HCT116 (cell line): ENCODE measurements around the gene PRR7. TPM values are rescaled to one million over a fixed set of nuclear protein-coding genes. Genes with fewer than 3 reads are reported as not detected.

Source experiments
- ATAC-seq: fragments of 200-7000 bp; cut with Tn5 transposase; 2 replicates; pipeline ENCODE4 v1.9.1; 2020; ENCODE audit warnings: mild to moderate bottlenecking, moderate library complexity
- BruUV-seq: library from RNA; stranded (reverse); fragments of 400-500 nt; replicated peaks from 2 replicates; lab custom pipeline; 2021; lab: Mats Ljungman, UMichigan
- CTCF ChIA-PET: fragments of 300-600 bp; sonication (Branson Sonifier 250); formaldehyde crosslinking; loops from one replicate; lab custom pipeline; 2021; ENCODE audit warnings: antibody characterized with exemption; lab: Charles Lee
- POLR2A ChIA-PET: fragments of 300-600, 350-600 bp; sonication (Branson Sonifier 250); formaldehyde crosslinking; loops from one replicate; lab custom pipeline; 2021; ENCODE audit warnings: antibody characterized with exemption; lab: Charles Lee
- RAD21 ChIA-PET, 2 experiments: fragments of 300-600 bp; sonication (Branson Sonifier 250); formaldehyde crosslinking; loops; one replicate each; lab custom pipeline; 2023; ENCODE audit warnings: low total read pairs in 2 of 2; ENCODE audit not compliant: uncharacterized antibody in 2 of 2, unreplicated experiment in 2 of 2, low non-redundant PET in 1 of 2; lab: Charles Lee
- DNase-seq: peaks from one replicate; pipeline ENCODE4 v3.0.0-alpha.2; 2010; ENCODE audit warnings: low read depth, low spot score
- H2AFZ ChIP-seq: fragments of 200-600 bp; shearing (Covaris generic), sonication (generic); 2 replicates; pipeline ENCODE4 v1.6.1; 2017; ENCODE audit warnings: low read depth, mixed run types, mixed read lengths, antibody characterized with exemption, low read length; ENCODE audit not compliant: poor library complexity, severe bottlenecking
- H3K27ac ChIP-seq: 2 replicates; pipeline ENCODE4 v1.5.1; 2012; ENCODE audit warnings: low read depth, low read length
- H3K27me3 ChIP-seq: fragments of 200-600 bp; sonication (generic); 2 replicates; pipeline ENCODE4 v1.6.1; 2016; ENCODE audit warnings: mixed run types, low read length, mixed read lengths; ENCODE audit not compliant: insufficient read depth
- H3K36me3 ChIP-seq, 2 experiments: fragments of 200-500 bp in 1 of 2; fragments of 200-600 bp in 1 of 2; sonication (Bioruptor generic) in 1 of 2; sonication (generic) in 1 of 2; 2 replicates each; pipeline versions ENCODE4 v1.5.1 to v1.6.1; 2014 to 2016; ENCODE audit warnings: low read length in 2 of 2, inconsistent platforms in 1 of 2, mixed read lengths in 1 of 2, mixed run types in 1 of 2; ENCODE audit not compliant: insufficient read depth in 2 of 2, control insufficient read depth in 1 of 2
- H3K4me1 ChIP-seq, 2 experiments: fragments of 200-600 bp in 1 of 2; sonication (generic) in 1 of 2; 2 replicates each; pipeline versions ENCODE4 v1.5.1 to v1.6.1; 2012 to 2017; ENCODE audit warnings: low read length in 2 of 2, inconsistent platforms in 1 of 2, mild to moderate bottlenecking in 1 of 2, mixed read lengths in 1 of 2, mixed run types in 1 of 2, moderate library complexity in 1 of 2; ENCODE audit not compliant: insufficient read depth in 2 of 2, control insufficient read depth in 1 of 2
- H3K4me2 ChIP-seq: fragments of 200-600 bp; sonication (generic); 2 replicates; pipeline ENCODE4 v1.6.1; 2017; ENCODE audit warnings: mixed run types, low read length, mixed read lengths
- H3K4me3 ChIP-seq, 2 experiments: fragments of 200-600 bp in 1 of 2; sonication (generic) in 1 of 2; replicated peaks in 1 of 2; 2 replicates each; pipeline ENCODE4 v1.5.1; 2011 to 2016; ENCODE audit warnings: low read length in 2 of 2, control low read depth in 1 of 2, low read depth in 1 of 2, mild to moderate bottlenecking in 1 of 2, mixed read lengths in 1 of 2, mixed run types in 1 of 2
- H3K79me2 ChIP-seq: fragments of 200-600 bp; sonication (generic); 2 replicates; pipeline ENCODE4 v1.6.1; 2017; ENCODE audit warnings: mild to moderate bottlenecking, mixed run types, low read length, moderate library complexity, mixed read lengths; ENCODE audit not compliant: insufficient read depth
- H3K9ac ChIP-seq: fragments of 200-600 bp; sonication (generic); 2 replicates; pipeline ENCODE4 v1.6.1; 2016; ENCODE audit warnings: low read length, mixed read lengths
- H3K9me2 ChIP-seq: fragments of 200-600 bp; sonication (generic), shearing (Covaris generic); 2 replicates; pipeline ENCODE4 v1.6.1; 2017; ENCODE audit warnings: mixed run types, mild to moderate bottlenecking, moderate library complexity; ENCODE audit not compliant: insufficient read depth
- H3K9me3 ChIP-seq, 2 experiments: fragments of 200-500 bp in 1 of 2; fragments of 200-600 bp in 1 of 2; sonication (Bioruptor generic) in 1 of 2; sonication (generic) in 1 of 2; 2 replicates each; pipeline ENCODE4 v1.6.1; 2014 to 2017; ENCODE audit warnings: low read length in 2 of 2, mixed read lengths in 2 of 2, inconsistent platforms in 1 of 2, low read depth in 1 of 2, mild to moderate bottlenecking in 1 of 2, mixed run types in 1 of 2, moderate library complexity in 1 of 2; ENCODE audit not compliant: control insufficient read depth in 1 of 2, insufficient read depth in 1 of 2
- H4K20me1 ChIP-seq: fragments of 200-600 bp; sonication (generic), shearing (Covaris generic); 2 replicates; pipeline ENCODE4 v1.6.1; 2017; ENCODE audit warnings: mixed run types, mild to moderate bottlenecking, moderate library complexity; ENCODE audit not compliant: insufficient read depth
- ATF3 ChIP-seq: IDR thresholded peaks from 2 replicates; pipeline ENCODE4 v1.6.1; 2012
- CBX3 ChIP-seq: IDR thresholded peaks from 2 replicates; pipeline ENCODE4 v1.6.1; 2012; ENCODE audit warnings: low read depth
- EGR1 ChIP-seq: IDR thresholded peaks from 2 replicates; pipeline ENCODE4 v1.6.1; 2012; ENCODE audit warnings: low read depth
- EZH2 ChIP-seq: fragments of 200-600 bp; sonication (generic); IDR thresholded peaks from 2 replicates; pipeline ENCODE4 v1.6.1; 2017; ENCODE audit warnings: antibody characterized with exemption, mixed run types
- FOSL1 ChIP-seq: IDR thresholded peaks from 2 replicates; pipeline ENCODE4 v1.6.1; 2012; ENCODE audit warnings: low read depth
- JUND ChIP-seq: IDR thresholded peaks from 2 replicates; pipeline ENCODE4 v1.6.1; 2012
- POLR2AphosphoS5 ChIP-seq: IDR thresholded peaks from 2 replicates; pipeline ENCODE4 v1.6.1; 2011; ENCODE audit warnings: mild to moderate bottlenecking, low read depth, low read length, moderate library complexity
- RAD21 ChIP-seq: IDR thresholded peaks from 2 replicates; pipeline ENCODE4 v1.6.1; 2012; ENCODE audit warnings: low read depth, mild to moderate bottlenecking
- SIN3A ChIP-seq: IDR thresholded peaks from 2 replicates; pipeline ENCODE4 v1.6.1; 2012; ENCODE audit warnings: low read depth
- SP1 ChIP-seq: IDR thresholded peaks from 2 replicates; pipeline ENCODE4 v1.6.1; 2012; ENCODE audit warnings: low read depth
- SRF ChIP-seq: IDR thresholded peaks from 2 replicates; pipeline ENCODE4 v1.6.1; 2012; ENCODE audit warnings: low read depth
- YY1 ChIP-seq: IDR thresholded peaks from 2 replicates; pipeline ENCODE4 v1.6.1; 2011; ENCODE audit warnings: low read length, low read depth, moderate library complexity, mild to moderate bottlenecking; ENCODE audit not compliant: insufficient replicate concordance; ENCODE audit errors: extremely low read depth
- ZBTB33 ChIP-seq: IDR thresholded peaks from 2 replicates; pipeline ENCODE4 v1.6.1; 2011; ENCODE audit warnings: mild to moderate bottlenecking, low read length, moderate library complexity; ENCODE audit not compliant: insufficient replicate concordance; ENCODE audit errors: extremely low read depth
- ZFX ChIP-seq: fragments of 450-650 bp; IDR thresholded peaks from 2 replicates; pipeline ENCODE4 v1.6.1; 2017
- ZNF274 ChIP-seq: fragments of 200-500 bp; sonication (Bioruptor generic); IDR thresholded peaks from 2 replicates; pipeline ENCODE4 v1.6.1; 2014; ENCODE audit warnings: mild to moderate bottlenecking, low read depth, low read length, inconsistent platforms
- intact Hi-C: fragments of 100-400 bp; cut with micrococcal nuclease; formaldehyde crosslinking; loops from 2 replicates; pipeline ENCODE4 v1.10.0; 2022
- total RNA-seq: library from RNA; stranded (reverse); gene quantifications from one replicate; pipeline ENCODE4 v1.2.1, GENCODE V29; 2021; ENCODE audit not compliant: unreplicated experiment

The PRR7 gene
- total RNA-seq, 1 experiment from 2014 or later = 39.9 TPM

DNA sequence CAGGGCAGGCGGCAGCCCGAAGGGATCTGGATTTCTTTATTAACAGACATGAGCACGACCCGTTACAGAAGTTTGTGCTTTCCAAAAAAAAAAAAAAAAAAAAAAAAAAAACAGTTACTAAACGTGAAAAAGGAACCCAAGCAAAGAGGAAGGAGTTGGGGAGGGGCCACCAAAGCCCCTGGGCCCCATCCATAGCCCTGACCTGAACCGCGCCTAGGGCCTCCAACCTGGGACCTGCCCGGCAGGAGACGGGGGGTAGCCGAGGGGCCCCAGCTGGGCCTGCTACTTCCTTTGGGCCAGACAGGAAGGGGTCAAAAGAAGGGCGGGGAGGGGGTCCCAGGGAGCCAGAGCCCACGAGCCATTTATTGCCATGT, 10.0 kb downstream of the PRR7 start:
- peak overlapping the region; percentile 96; the same call in 1 of the 2 replicates for H3K27ac ChIP-seq
- intact Hi-C loops = loop anchor here (1.0 to 2.0 kb wide), 2 partner anchors 146 to 342 kb away; no protein-coding TSS in a partner anchor
- no peaks in the 10 kb centered on the region for H4K20me1 ChIP-seq
- no peak for ATAC-seq
- H3K79me2 ChIP-seq = peaks cover 7% of the 10 kb centered on the region
- ChIA-PET RAD21 (no interaction called here), CTCF (interaction anchor here (1.2 to 6.8 kb wide), 6 partner anchors 37 to 135 kb away, joined by 3 to 85 read pairs (median 10); partner anchors contain the start of genes PDLIM7 and PFN3), POLR2A (interaction anchor here (1.4 to 1.6 kb wide), 2 partner anchors 8 to 52 kb away, joined by 4 to 8 read pairs; no protein-coding TSS in a partner anchor)
- no peaks in the 10 kb centered on the region for H3K27me3 ChIP-seq
- TF ChIP-seq EZH2 = no peak
- no peak for TF ChIP-seq ATF3
- TF ChIP-seq ZNF274 = no peak
- no peak for TF ChIP-seq YY1
- no peak for TF ChIP-seq CBX3
- TF ChIP-seq FOSL1 = no peak
- TF ChIP-seq SRF = no peak
- no peak for TF ChIP-seq JUND
- TF ChIP-seq POLR2AphosphoS5 = no peak
- TF ChIP-seq SP1 = no peak
- TF ChIP-seq ZBTB33 = no peak
- TF ChIP-seq ZFX = no peak
- no peak for TF ChIP-seq EGR1
- no peak for TF ChIP-seq RAD21
- TF ChIP-seq SIN3A = no peak
- H3K4me3 ChIP-seq = 0 out of 4 replicates have a peak overlapping the region, but pooled peaks of 1 of the 2 experiments have one; percentile 14
- 0 out of 2 replicates have a peak overlapping the region, but pooled peaks have one; percentile 39 for H3K9ac ChIP-seq
- no peaks in the 10 kb centered on the region for H3K9me3 ChIP-seq
- no peak overlapping the region for H2AFZ ChIP-seq
- peak overlapping the region; percentile 96 for H3K4me2 ChIP-seq
- DNase-seq = no peak
- no peaks in the 10 kb centered on the region for H3K9me2 ChIP-seq
- H3K36me3 ChIP-seq = peaks cover 0 to 11% of the 10 kb centered on the region in 2 experiments; a peak in 1 of 4 replicates
- peaks cover 18 to 53% of the 10 kb centered on the region in 2 experiments; a peak in 3 of 4 replicates for H3K4me1 ChIP-seq
- no TSS peak for BruUV-seq
